Peyer's patch (tissue), 4 donors: ENCODE data around the gene MLYCD.

Experiments used
- CTCF ChIP-seq, 6 experiments: fragments of 450-650 bp in 4 of 6; fragments of 200-600 bp in 2 of 6; sonication (generic) in 1 of 6; IDR thresholded peaks; one replicate each; pipeline ENCODE4 v1.5.1; 2017 to 2019; ENCODE audit warnings: antibody characterized with exemption in 6 of 6, mild to moderate bottlenecking in 3 of 6, moderate library complexity in 1 of 6
- POLR2A ChIP-seq, 2 donors: fragments of 450-650 bp; IDR thresholded peaks; one replicate each; pipeline ENCODE4 v1.5.1; 2017; ENCODE audit warnings: antibody characterized with exemption in 2 of 2, mild to moderate bottlenecking in 2 of 2, moderate library complexity in 2 of 2

GRCh38 chr16:83973581-83974385, 74.9 kb downstream of the MLYCD start:
- TF ChIP-seq CTCF (IDR thresholded peaks at IDR 0.05) (no peak), POLR2A (IDR thresholded peaks at IDR 0.05) (no peak)
